SK-N-SH treated with all-trans-retinoic acid at 6 μM for 48 hours (cell line): ENCODE measurements around the gene CFAP65.
A peak's percentile ranks its signal among the peaks of the same experiment; 100 is the strongest.

Experiments
- ATAC-seq: fragments of 200-7000 bp; cut with Tn5 transposase; 3 replicates; pipeline ENCODE4 v1.9.1; 2020; ENCODE audit warnings: mild to moderate bottlenecking, moderate library complexity
- ARNTL ChIP-seq: fragments of 450-650 bp; formaldehyde crosslinking; IDR thresholded peaks from 2 replicates; pipeline ENCODE4 v1.5.0; 2020; ENCODE audit warnings: low read depth, mild to moderate bottlenecking, moderate library complexity, borderline replicate concordance
- BACH2 ChIP-seq: fragments of 250-450 bp; sonication (Bioruptor Pico); IDR thresholded peaks from 2 replicates; pipeline ENCODE4 v1.9.0; 2021; ENCODE audit warnings: mild to moderate bottlenecking, borderline replicate concordance
- CREB5 ChIP-seq: fragments of 250-450 bp; sonication (Bioruptor Pico); IDR thresholded peaks from 2 replicates; pipeline ENCODE4 v1.5.1; 2020; ENCODE audit warnings: low read depth, mild to moderate bottlenecking, moderate library complexity
- CSDC2 ChIP-seq: fragments of 250-450 bp; sonication (Bioruptor Pico); IDR thresholded peaks from 2 replicates; pipeline ENCODE4 v1.5.0; 2020; ENCODE audit warnings: mild to moderate bottlenecking, moderate library complexity
- CSRNP3 ChIP-seq: fragments of 250-450 bp; sonication (Bioruptor Pico); IDR thresholded peaks from 2 replicates; pipeline ENCODE4 v1.5.1; 2021; ENCODE audit warnings: mild to moderate bottlenecking, moderate library complexity
- ESRRG ChIP-seq: fragments of 250-450 bp; sonication (Bioruptor Pico); IDR thresholded peaks from 2 replicates; pipeline ENCODE4 v1.6.1; 2021; ENCODE audit warnings: mild to moderate bottlenecking
- GLIS3 ChIP-seq: fragments of 250-450 bp; sonication (Bioruptor Pico); IDR thresholded peaks from 2 replicates; pipeline ENCODE4 v1.5.0; 2020; ENCODE audit warnings: mild to moderate bottlenecking, moderate library complexity
- ISL1 ChIP-seq: fragments of 250-450 bp; sonication (Bioruptor Pico); IDR thresholded peaks from 2 replicates; pipeline ENCODE4 v2.1.2; 2022; ENCODE audit warnings: mild to moderate bottlenecking, moderate library complexity
- OSR1 ChIP-seq: fragments of 250-450 bp; sonication (Bioruptor Pico); IDR thresholded peaks from 2 replicates; pipeline ENCODE4 v1.8.0; 2022; ENCODE audit warnings: moderate library complexity, mild to moderate bottlenecking, inconsistent platforms
- PATZ1 ChIP-seq: fragments of 250-450 bp; sonication (Bioruptor Pico); IDR thresholded peaks from 2 replicates; pipeline ENCODE4 v1.8.0; 2020; ENCODE audit warnings: mild to moderate bottlenecking, moderate library complexity, borderline replicate concordance
- POU6F1 ChIP-seq: fragments of 250-450 bp; sonication (Bioruptor Pico); IDR thresholded peaks from 2 replicates; pipeline ENCODE4 v1.8.0; 2021; ENCODE audit warnings: low read depth, mild to moderate bottlenecking, moderate library complexity, borderline replicate concordance
- PPARA ChIP-seq: fragments of 250-450 bp; sonication (Bioruptor Pico); IDR thresholded peaks from 2 replicates; pipeline ENCODE4 v1.5.0; 2020; ENCODE audit warnings: mild to moderate bottlenecking, borderline replicate concordance
- RARB ChIP-seq: fragments of 250-450 bp; sonication (Bioruptor Pico); IDR thresholded peaks from 2 replicates; pipeline ENCODE4 v1.8.0; 2021; ENCODE audit warnings: mild to moderate bottlenecking, moderate library complexity
- SNAI2 ChIP-seq: fragments of 250-450 bp; sonication (Bioruptor Pico); IDR thresholded peaks from 2 replicates; pipeline ENCODE4 v1.5.0; 2020; ENCODE audit warnings: mild to moderate bottlenecking, moderate library complexity
- TCF4 ChIP-seq: fragments of 250-450 bp; sonication (Bioruptor Pico); IDR thresholded peaks from 2 replicates; pipeline ENCODE4 v1.8.0; 2021; ENCODE audit warnings: mild to moderate bottlenecking, moderate library complexity, borderline replicate concordance
- TOX ChIP-seq: fragments of 250-450 bp; sonication (Bioruptor Pico); IDR thresholded peaks from 2 replicates; pipeline ENCODE4 v1.8.0; 2021; ENCODE audit warnings: mild to moderate bottlenecking, moderate library complexity, borderline replicate concordance
- ZC3H10 ChIP-seq: fragments of 250-450 bp; sonication (Bioruptor Pico); IDR thresholded peaks from 2 replicates; pipeline ENCODE4 v1.5.1; 2021; ENCODE audit warnings: mild to moderate bottlenecking, moderate library complexity
- ZFP3 ChIP-seq: fragments of 250-450 bp; sonication (Bioruptor Pico); IDR thresholded peaks from 2 replicates; pipeline ENCODE4 v1.5.0; 2020; ENCODE audit warnings: mild to moderate bottlenecking, moderate library complexity
- ZFP30 ChIP-seq: fragments of 450-650 bp; formaldehyde crosslinking; IDR thresholded peaks from 2 replicates; pipeline ENCODE4 v1.5.0; 2022; ENCODE audit warnings: mild to moderate bottlenecking, moderate library complexity
- ZNF565 ChIP-seq: fragments of 450-650 bp; formaldehyde crosslinking; conservative IDR thresholded peaks from 2 replicates; pipeline ENCODE4 v1.5.0; 2020; ENCODE audit warnings: low read depth, mild to moderate bottlenecking, moderate library complexity
- ZNF8 ChIP-seq: fragments of 450-650 bp; formaldehyde crosslinking; IDR thresholded peaks from 2 replicates; pipeline ENCODE4 v1.5.0; 2020; ENCODE audit warnings: mild to moderate bottlenecking, moderate library complexity

The CFAP65 gene

GRCh38 chr2:219030177-219030940 lies 11.0 kb downstream of the CFAP65 start:
- TF ChIP-seq ZFP3 (CRISPR knock-in tag) (no peak), ZNF565 (no peak), SNAI2 (CRISPR knock-in tag) (no peak), ISL1 (CRISPR knock-in tag) (no peak), ESRRG (no peak), TOX (no peak), PPARA (no peak), CREB5 (no peak), OSR1 (no peak), POU6F1 (CRISPR knock-in tag) (no peak), CSRNP3 (CRISPR knock-in tag) (no peak), ZFP30 (no peak), TCF4 (CRISPR knock-in tag) (no peak), ZNF8 (CRISPR knock-in tag) (no peak), CSDC2 (CRISPR knock-in tag) (no peak), GLIS3 (CRISPR knock-in tag) (no peak), BACH2 (CRISPR knock-in tag) (no peak)
- peak; percentile 12 for ATAC-seq

GRCh38 chr2:219029829-219030165 lies 11.5 kb downstream of the CFAP65 start:
- ATAC-seq = peak; percentile 98
- no peak for TF ChIP-seq SNAI2 (CRISPR knock-in tag)
- no peak for TF ChIP-seq ARNTL (CRISPR knock-in tag)
- TF ChIP-seq PPARA = no peak
- TF ChIP-seq PATZ1 = no peak
- no peak for TF ChIP-seq RARB
- TF ChIP-seq OSR1 = no peak
- no peak for TF ChIP-seq ZFP3 (CRISPR knock-in tag)
- no peak for TF ChIP-seq POU6F1 (CRISPR knock-in tag)
- no peak for TF ChIP-seq ZNF565
- TF ChIP-seq ZNF8 (CRISPR knock-in tag) = no peak
- TF ChIP-seq ISL1 (CRISPR knock-in tag) = no peak
- TF ChIP-seq ZC3H10 = no peak
- no peak for TF ChIP-seq CSRNP3 (CRISPR knock-in tag)
- TF ChIP-seq ZFP30 = no peak
- no peak for TF ChIP-seq CREB5
